ENCODE data around the gene PGRMC1.

DNA sequence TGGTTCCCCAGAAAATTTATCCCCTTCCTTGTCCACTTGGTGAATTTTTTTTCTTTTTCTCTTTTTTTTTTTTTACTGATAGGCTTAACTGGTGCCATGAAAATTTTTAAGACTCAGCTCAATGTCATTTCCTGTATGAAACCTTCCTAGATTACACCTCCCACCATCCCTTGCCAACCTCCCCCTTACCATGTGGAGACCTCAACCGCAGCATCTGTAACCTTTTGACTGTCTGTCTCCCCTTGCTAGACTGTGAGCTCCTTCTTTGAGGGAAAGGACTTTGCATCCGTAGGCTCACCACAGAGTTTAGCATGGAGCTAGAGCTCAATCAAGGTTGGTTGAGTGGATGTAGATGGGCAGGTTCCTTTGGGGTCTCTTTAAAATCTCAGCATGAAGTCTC is 5.2 kb upstream of the PGRMC1 start:
- TF ChIP-seq, protein P1, sequence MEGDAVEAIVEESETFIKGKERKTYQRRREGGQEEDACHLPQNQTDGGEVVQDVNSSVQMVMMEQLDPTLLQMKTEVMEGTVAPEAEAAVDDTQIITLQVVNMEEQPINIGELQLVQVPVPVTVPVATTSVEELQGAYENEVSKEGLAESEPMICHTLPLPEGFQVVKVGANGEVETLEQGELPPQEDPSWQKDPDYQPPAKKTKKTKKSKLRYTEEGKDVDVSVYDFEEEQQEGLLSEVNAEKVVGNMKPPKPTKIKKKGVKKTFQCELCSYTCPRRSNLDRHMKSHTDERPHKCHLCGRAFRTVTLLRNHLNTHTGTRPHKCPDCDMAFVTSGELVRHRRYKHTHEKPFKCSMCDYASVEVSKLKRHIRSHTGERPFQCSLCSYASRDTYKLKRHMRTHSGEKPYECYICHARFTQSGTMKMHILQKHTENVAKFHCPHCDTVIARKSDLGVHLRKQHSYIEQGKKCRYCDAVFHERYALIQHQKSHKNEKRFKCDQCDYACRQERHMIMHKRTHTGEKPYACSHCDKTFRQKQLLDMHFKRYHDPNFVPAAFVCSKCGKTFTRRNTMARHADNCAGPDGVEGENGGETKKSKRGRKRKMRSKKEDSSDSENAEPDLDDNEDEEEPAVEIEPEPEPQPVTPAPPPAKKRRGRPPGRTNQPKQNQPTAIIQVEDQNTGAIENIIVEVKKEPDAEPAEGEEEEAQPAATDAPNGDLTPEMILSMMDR (IDR thresholded peaks at IDR 0.05), result no peak
- TF ChIP-seq ZFX (IDR thresholded peaks at IDR 0.05; ENCODE audit: borderline replicate concordance), result no peak

All from 22Rv1 (cell line).